ELR (cell line): Measurements from ENCODE around the gene SCD5.

Experiments used
- DNase-seq: peaks from one replicate; pipeline ENCODE4 v3.0.0-alpha.2; 2015; ENCODE audit warnings: low read depth

Gene SCD5

GRCh38 chr4:82691431-82691830, 107.2 kb downstream of the SCD5 start:
- DNase-seq = no peak

GRCh38 chr4:82688091-82688795, 110.4 kb downstream of the SCD5 start:
- DNase-seq = no peak

- no peak for DNase-seq
These were observed 111.1 kb downstream of the SCD5 start for GRCh38 chr4:82687531-82687930.

- no peak for DNase-seq
These were observed 116.8 kb downstream of the SCD5 start for GRCh38 chr4:82681754-82682153.

GRCh38 chr4:82680834-82681233, 117.8 kb downstream of the SCD5 start:
- no peak for DNase-seq

GRCh38 chr4:82679531-82679930, 119.1 kb downstream of the SCD5 start:
- no peak for DNase-seq

- no peak for DNase-seq
These were observed 120.5 kb downstream of the SCD5 start for GRCh38 chr4:82678051-82678450.

GRCh38 chr4:82677327-82677726, 121.3 kb downstream of the SCD5 start:
- no peak for DNase-seq

- no peak for DNase-seq
These were observed 130.7 kb downstream of the SCD5 start for GRCh38 chr4:82667761-82668480.

GRCh38 chr4:82666970-82667665, 131.5 kb downstream of the SCD5 start:
- DNase-seq = no peak

GRCh38 chr4:82661181-82661992, 137.2 kb downstream of the SCD5 start:
- no peak for DNase-seq

GRCh38 chr4:82652062-82652461, 146.5 kb downstream of the SCD5 start:
- peak; percentile 40 for DNase-seq

- no peak for DNase-seq
These were observed 147.7 kb downstream of the SCD5 start for GRCh38 chr4:82650868-82651267.

GRCh38 chr4:82648356-82648755, 150.2 kb downstream of the SCD5 start:
- DNase-seq = peak; percentile 34

- no peak for DNase-seq
These were observed 152.5 kb downstream of the SCD5 start for GRCh38 chr4:82645936-82646565.

GRCh38 chr4:82644734-82645126, 153.9 kb downstream of the SCD5 start:
- no peak for DNase-seq

GRCh38 chr4:82643994-82644733, 154.4 kb downstream of the SCD5 start:
- peak; percentile 60 for DNase-seq

GRCh38 chr4:82642331-82642730, 156.3 kb downstream of the SCD5 start:
- no peak for DNase-seq

GRCh38 chr4:82640540-82640939, 158.1 kb downstream of the SCD5 start:
- no peak for DNase-seq

- no peak for DNase-seq
These were observed 158.6 kb downstream of the SCD5 start for GRCh38 chr4:82639971-82640370.

GRCh38 chr4:82638479-82638878, 160.1 kb downstream of the SCD5 start:
- no peak for DNase-seq
